Natural killer cell treated with Interleukin-12 subunit alpha and Interleukin-12 subunit beta and Interleukin-15 and Interleukin-18, amount 100 ng/mL, for 72 hours (primary cell): ENCODE data around the gene FBXO3. TPM values are rescaled to one million over a fixed set of nuclear protein-coding genes. Genes with fewer than 3 reads are reported as not detected.
"Not testable (repeated sequence)": the region's sequence is repeated elsewhere in the genome, so short reads cannot be mapped to it uniquely, and the experiment has no call there.

Source experiments
- ATAC-seq, 2 donors: fragments of 150-1000 bp; cut with Tn5 transposase in 1 of 2; sonication (Bioruptor Pico), chemical (Tn5 transposase) in 1 of 2; 2 replicates each; pipeline ENCODE4 v1.10.0; 2021
- DNase-seq: peaks from one replicate; pipeline ENCODE4 v3.0.0; 2022; ENCODE audit warnings: low spot score
- H3K27ac Mint-ChIP-seq, 2 donors: 1 replicate in 1 of 2; 2 replicates in 1 of 2; pipeline ENCODE4 v1.8.0; 2022; ENCODE audit warnings: mixed read lengths in 2 of 2, mild to moderate bottlenecking in 1 of 2, moderate library complexity in 1 of 2
- H3K27me3 Mint-ChIP-seq, 2 donors: 1 replicate in 1 of 2; 2 replicates in 1 of 2; pipeline ENCODE4 v1.8.0; 2022; ENCODE audit warnings: mixed read lengths in 2 of 2
- H3K36me3 Mint-ChIP-seq: one replicate; pipeline ENCODE4 v1.8.0; 2022; ENCODE audit warnings: mixed read lengths
- H3K4me1 Mint-ChIP-seq, 2 donors: 1 replicate in 1 of 2; 2 replicates in 1 of 2; pipeline ENCODE4 v1.8.0; 2022; ENCODE audit warnings: low read depth in 2 of 2, mixed read lengths in 2 of 2, mild to moderate bottlenecking in 1 of 2
- H3K4me3 Mint-ChIP-seq: one replicate; pipeline ENCODE4 v1.8.0; 2022; ENCODE audit warnings: mixed read lengths
- H3K9me3 Mint-ChIP-seq: 2 replicates; pipeline ENCODE4 v1.8.0; 2022; ENCODE audit warnings: mixed read lengths
- total RNA-seq, 2 donors: library from RNA; stranded (reverse); gene quantifications; one replicate each; pipeline ENCODE4 v1.2.3, GENCODE V29; 2022

The FBXO3 gene
- total RNA-seq, result 10 to 100 TPM; 20.8 to 25.1 TPM

GRCh38 chr11:33773987-33774735 lies at the start of gene FBXO3:
Gene FBXO3 (minus strand): TSS chr11:33774520. CDS start chr11:33774497, 23 bp downstream.
- H3K27me3 Mint-ChIP-seq, result peaks cover 10 to 20% of the 10 kb centered on the region in 2 donors
- H3K27ac Mint-ChIP-seq, result peak within 1 kb of the TSS; percentile 71 to 87

DNA sequence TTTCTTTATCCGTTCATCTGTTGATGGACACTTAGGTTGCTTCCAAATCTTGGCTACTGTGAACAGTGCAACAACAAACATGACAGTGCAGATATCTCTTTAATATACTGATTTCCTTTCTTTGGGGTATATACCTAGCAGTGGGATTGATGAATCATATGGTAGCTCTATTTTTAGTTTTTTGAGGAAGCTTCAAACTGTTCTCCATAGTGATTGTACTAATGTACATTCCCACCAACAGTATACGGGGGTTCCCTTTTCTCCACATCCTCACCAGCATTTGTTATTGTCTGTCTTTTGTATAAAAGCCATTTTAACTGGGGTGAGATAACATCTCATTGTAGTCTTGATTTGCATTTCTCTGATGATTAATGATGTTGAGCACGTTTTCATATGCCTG lies 48.7 kb upstream of the FBXO3 start:
- H3K27ac Mint-ChIP-seq, H3K36me3 Mint-ChIP-seq, DNase-seq, H3K9me3 Mint-ChIP-seq, H3K4me1 Mint-ChIP-seq, H3K4me3 Mint-ChIP-seq, ATAC-seq: not testable (repeated sequence)
- peaks cover 24 to 31% of the 10 kb centered on the region in 2 donors for H3K27me3 Mint-ChIP-seq

More at GRCh38 chr11:33773987-33774735, at the start of gene FBXO3:
- peak; percentile 92 to 97 for ATAC-seq
- peak within 1 kb of the TSS; percentile 95 for H3K4me3 Mint-ChIP-seq
- peaks cover 34 to 46% of the 10 kb centered on the region in 2 donors for H3K4me1 Mint-ChIP-seq
- H3K9me3 Mint-ChIP-seq, result no peaks in the 10 kb centered on the region
- H3K36me3 Mint-ChIP-seq, result peaks cover 6% of the 10 kb centered on the region
- peak; percentile 87 for DNase-seq

DNA sequence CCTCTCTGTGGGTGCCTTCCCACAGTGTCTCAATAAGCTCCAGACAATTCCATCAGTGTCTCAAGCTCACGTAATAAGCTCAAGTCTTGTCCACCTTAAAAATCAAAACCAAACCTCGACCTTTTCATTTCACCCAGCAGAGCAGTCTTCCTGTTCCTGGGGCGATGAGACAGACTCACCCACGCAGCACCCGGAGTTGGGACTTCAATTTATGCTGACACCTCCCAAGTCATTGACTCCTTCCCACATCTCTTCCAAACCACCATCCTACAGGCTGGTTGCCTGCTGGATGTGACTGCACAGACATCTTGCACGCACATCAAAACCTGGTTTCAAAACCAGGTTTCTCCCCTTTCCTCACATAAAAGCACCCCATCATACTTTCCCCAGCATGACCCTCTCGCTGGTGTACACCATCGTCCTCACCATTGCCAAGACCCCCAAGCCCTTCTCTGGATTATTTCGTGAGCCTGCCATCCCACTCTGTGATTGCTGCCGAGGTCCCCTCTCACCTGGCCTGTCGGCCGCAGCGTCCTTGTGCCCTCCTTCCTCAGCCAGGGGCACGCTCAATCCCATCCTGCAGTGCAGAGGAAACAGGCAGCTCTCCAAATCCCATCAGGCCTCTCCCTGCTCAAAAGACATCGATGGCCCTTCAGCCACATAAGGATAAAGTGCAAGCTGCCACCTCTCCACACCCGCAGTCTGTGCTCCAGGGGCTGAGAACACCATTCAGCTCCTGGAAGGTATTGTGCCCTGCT lies 45.1 kb upstream of the FBXO3 start:
- DNase-seq, result no peak
- Mint-ChIP-seq H3K27me3 (peaks cover 15 to 25% of the 10 kb centered on the region in 2 donors), H3K27ac (no peak overlapping the region), H3K4me1 (no peaks in the 10 kb centered on the region), H3K36me3 (no peaks in the 10 kb centered on the region), H3K4me3 (no peak overlapping the region), H3K9me3 (no peaks in the 10 kb centered on the region)
- peak in 1 of 2 donors; percentile 7 for ATAC-seq

DNA sequence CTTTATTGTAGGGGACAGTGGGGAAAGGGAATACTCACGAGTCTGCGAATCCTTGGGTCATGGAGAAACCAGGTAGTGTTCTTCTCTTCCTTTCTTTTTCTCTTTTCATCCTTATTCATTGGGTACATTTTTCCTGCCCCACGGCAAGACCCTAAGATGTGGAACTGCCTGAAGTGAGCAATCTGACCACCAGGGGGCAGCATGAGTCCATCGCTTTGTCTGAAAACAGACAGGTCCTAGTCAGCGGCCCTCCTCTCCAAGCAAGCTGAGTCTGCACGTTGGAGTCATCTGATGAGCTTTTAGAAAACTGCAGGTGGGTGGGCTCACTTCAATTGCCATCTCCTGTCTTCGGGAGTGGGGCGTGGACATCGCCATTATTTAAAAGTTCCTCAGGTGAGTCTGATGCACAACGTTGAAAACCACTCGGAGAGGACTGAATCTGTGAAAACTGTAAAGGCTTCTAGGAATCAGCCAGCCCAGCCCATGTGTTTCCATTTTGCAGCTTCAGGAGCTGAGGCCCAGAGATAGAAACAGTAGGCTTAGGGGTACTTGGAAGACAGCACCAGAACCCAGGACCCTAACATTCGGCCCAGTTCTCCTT lies 34.0 kb upstream of the FBXO3 start:
- no peak overlapping the region for H3K27ac Mint-ChIP-seq

GRCh38 chr11:33804471-33804870 lies 30.2 kb upstream of the FBXO3 start:
- no peak for ATAC-seq
- no peak overlapping the region for H3K27ac Mint-ChIP-seq
- DNase-seq, result no peak
- H3K36me3 Mint-ChIP-seq, result no peaks in the 10 kb centered on the region
- H3K27me3 Mint-ChIP-seq, result peaks cover 45 to 58% of the 10 kb centered on the region in 2 donors
- no peak overlapping the region for H3K4me3 Mint-ChIP-seq
- no peaks in the 10 kb centered on the region for H3K9me3 Mint-ChIP-seq
- H3K4me1 Mint-ChIP-seq, result peaks cover 0 to 3% of the 10 kb centered on the region in 2 donors

More for the DNA sequence above, 34.0 kb upstream of the FBXO3 start:
- no peaks in the 10 kb centered on the region for H3K36me3 Mint-ChIP-seq
- H3K9me3 Mint-ChIP-seq, result no peaks in the 10 kb centered on the region
- H3K27me3 Mint-ChIP-seq, result peaks cover 31 to 38% of the 10 kb centered on the region in 2 donors
- peak; percentile 83 for DNase-seq
- peaks cover 0 to 3% of the 10 kb centered on the region in 2 donors for H3K4me1 Mint-ChIP-seq
- peak; percentile 78 to 85 for ATAC-seq
- H3K4me3 Mint-ChIP-seq, result no peak overlapping the region

- Mint-ChIP-seq H3K36me3 (no peaks in the 10 kb centered on the region), H3K27me3 (peaks cover 43 to 60% of the 10 kb centered on the region in 2 donors), H3K9me3 (no peaks in the 10 kb centered on the region), H3K4me3 (no peak overlapping the region), H3K27ac (no peak overlapping the region), H3K4me1 (peaks cover 0 to 3% of the 10 kb centered on the region in 2 donors)
- ATAC-seq, result peak; percentile 36 to 61
- no peak for DNase-seq
Measured at GRCh38 chr11:33802194-33802950, 28.1 kb upstream of the FBXO3 start.

DNA sequence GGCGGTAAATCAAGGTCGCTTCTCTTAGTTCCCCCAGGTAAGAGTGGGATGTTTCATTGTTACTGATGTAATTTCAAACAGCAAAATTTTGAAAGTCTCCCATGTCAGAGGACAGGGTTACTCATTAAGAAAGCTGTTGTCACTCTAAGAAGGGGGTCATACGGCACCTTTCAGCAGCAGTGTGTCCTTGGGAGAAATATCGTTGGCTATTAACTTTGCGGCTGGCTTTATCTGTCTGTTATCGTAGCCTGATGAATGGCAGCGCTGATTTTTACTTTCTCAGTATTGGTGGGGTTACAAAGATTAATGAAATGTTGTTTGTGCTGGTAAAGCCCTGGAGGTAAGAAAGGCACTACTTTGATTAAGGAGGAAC lies 27.5 kb upstream of the FBXO3 start:
- Mint-ChIP-seq H3K9me3 (no peaks in the 10 kb centered on the region), H3K36me3 (no peaks in the 10 kb centered on the region), H3K4me1 (peaks cover 0 to 3% of the 10 kb centered on the region in 2 donors), H3K4me3 (no peak overlapping the region), H3K27me3 (peaks cover 48 to 66% of the 10 kb centered on the region in 2 donors), H3K27ac (no peak overlapping the region)
- ATAC-seq (no peak), DNase-seq (no peak)

DNA sequence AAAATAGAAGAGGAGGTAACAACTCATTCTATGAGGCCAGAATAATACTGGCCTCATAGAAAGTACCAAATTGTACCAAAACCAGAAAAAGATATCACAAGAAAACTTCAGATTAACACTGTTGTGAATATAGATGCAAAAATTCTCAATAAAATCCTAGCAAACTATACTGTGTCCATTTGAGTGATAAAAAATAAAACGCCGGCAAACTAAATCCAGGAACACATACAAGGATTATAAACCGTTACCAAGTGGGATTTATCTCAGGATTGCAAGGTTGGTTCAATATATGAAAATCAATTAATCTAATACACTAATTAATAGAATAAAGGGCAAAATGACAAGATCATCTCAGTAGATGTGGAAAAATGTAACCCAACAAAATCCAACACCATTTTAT lies 23.6 kb upstream of the FBXO3 start:
- no peak for ATAC-seq
- Mint-ChIP-seq H3K4me1 (peaks cover 0 to 3% of the 10 kb centered on the region in 2 donors), H3K27me3 (peaks cover 50 to 68% of the 10 kb centered on the region in 2 donors), H3K27ac (no peak overlapping the region), H3K36me3 (no peaks in the 10 kb centered on the region), H3K9me3 (no peaks in the 10 kb centered on the region), H3K4me3 (no peak overlapping the region)
- no peak for DNase-seq

DNA sequence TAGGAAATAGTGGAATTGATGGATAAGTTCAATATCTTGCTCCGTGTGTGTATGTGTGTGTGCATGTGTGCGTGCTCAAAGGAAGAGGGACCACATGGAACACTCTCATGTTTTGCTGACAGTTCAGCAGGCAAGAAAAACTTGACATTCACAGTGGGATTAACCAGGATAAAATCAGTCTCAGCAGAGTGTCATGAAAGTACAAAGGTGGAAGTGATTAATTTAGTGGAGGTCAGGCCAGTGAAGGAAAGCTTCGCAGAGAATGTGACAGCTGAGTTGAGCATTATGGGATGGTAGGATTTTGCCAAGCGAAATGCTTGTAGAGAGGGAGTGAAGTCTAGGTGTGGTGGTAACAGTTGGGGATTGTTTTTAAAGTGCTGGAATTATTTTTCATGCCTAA lies 15.7 kb upstream of the FBXO3 start:
- ATAC-seq (no peak), DNase-seq (no peak)
- Mint-ChIP-seq H3K36me3 (no peaks in the 10 kb centered on the region), H3K27me3 (peaks cover 28 to 56% of the 10 kb centered on the region in 2 donors), H3K4me3 (no peak overlapping the region), H3K27ac (no peak overlapping the region), H3K4me1 (peaks cover 16 to 18% of the 10 kb centered on the region in 2 donors), H3K9me3 (no peaks in the 10 kb centered on the region)

GRCh38 chr11:33788095-33788494 lies 13.8 kb upstream of the FBXO3 start:
- H3K27me3 Mint-ChIP-seq, result peaks cover 28 to 62% of the 10 kb centered on the region in 2 donors
- not testable (repeated sequence) for DNase-seq, ATAC-seq, H3K36me3 Mint-ChIP-seq, H3K9me3 Mint-ChIP-seq
- peak overlapping the region; percentile 17 for H3K4me3 Mint-ChIP-seq
- H3K27ac Mint-ChIP-seq, result peak overlapping the region in 1 of 2 donors; percentile 23
- H3K4me1 Mint-ChIP-seq, result peaks cover 16 to 18% of the 10 kb centered on the region in 2 donors

GRCh38 chr11:33787076-33787475 lies 12.8 kb upstream of the FBXO3 start:
- Mint-ChIP-seq H3K27me3 (peaks cover 27 to 59% of the 10 kb centered on the region in 2 donors), H3K36me3 (no peaks in the 10 kb centered on the region), H3K9me3 (peaks cover 2% of the 10 kb centered on the region), H3K4me1 (peaks cover 16 to 18% of the 10 kb centered on the region in 2 donors), H3K4me3 (peak overlapping the region; percentile 56), H3K27ac (peak overlapping the region in 1 of 2 donors; percentile 23)
- no peak for DNase-seq
- ATAC-seq, result no peak

DNA sequence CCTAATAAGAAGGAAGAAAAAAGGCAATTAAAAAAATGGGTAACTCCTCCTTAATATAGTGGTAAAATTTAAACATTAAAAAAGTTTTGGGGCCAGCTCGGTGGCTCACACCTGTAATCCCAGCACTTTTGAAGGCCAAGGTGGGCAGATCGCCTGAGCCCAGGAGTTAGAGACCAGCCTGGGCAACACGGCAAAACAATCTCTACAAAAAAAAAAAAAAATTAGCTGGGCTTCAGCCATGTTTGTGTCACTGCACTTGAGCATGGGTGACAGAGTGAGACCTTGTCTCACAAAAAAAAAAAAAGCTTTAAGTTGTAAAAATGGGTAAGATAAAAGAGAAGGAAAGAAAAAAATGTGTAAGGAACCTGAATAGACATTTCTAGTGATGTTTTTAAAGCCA lies 11.3 kb upstream of the FBXO3 start:
- Mint-ChIP-seq H3K36me3 (no peaks in the 10 kb centered on the region), H3K4me3 (no peak overlapping the region), H3K9me3 (peaks cover 7% of the 10 kb centered on the region), H3K27me3 (peaks cover 28 to 62% of the 10 kb centered on the region in 2 donors), H3K4me1 (peaks cover 16 to 18% of the 10 kb centered on the region in 2 donors), H3K27ac (peak overlapping the region in 1 of 2 donors; percentile 68)
- ATAC-seq, result no peak
- no peak for DNase-seq

DNA sequence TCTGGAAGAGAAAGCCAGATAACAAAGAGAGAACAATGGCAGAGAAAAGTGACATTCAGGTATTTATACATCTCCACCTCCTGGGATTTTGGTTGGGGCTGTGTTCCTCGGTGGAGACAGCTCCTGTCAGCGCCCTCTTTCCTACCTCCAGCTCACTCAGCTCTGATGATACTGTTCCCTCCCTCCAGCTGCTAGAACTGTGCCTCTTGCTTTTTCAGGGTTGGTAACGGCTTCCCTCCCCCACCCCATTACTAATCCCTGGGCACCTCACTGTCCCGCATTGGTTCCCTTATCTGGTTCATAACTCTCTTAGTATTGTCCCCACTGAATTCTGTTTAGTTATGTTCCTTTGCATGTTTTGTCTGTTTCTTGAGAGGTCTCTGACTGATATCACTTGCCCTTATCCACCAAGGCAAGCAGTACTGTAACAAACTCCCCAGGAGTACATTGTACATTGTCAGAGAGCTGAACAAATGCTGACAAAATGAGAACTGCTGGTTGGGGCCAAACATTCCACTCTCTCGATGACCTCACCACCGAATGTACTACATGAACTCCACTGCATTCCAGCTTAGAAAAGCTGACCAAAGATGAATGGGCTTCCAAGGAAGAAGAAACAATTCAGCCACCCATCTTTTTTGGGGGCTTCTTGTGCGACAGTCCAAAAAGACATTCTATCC lies 5.7 kb upstream of the FBXO3 start:
- Mint-ChIP-seq H3K4me1 (peaks cover 8 to 11% of the 10 kb centered on the region in 2 donors), H3K9me3 (peaks cover 7% of the 10 kb centered on the region), H3K27ac (no peak overlapping the region), H3K36me3 (no peaks in the 10 kb centered on the region), H3K4me3 (no peak overlapping the region), H3K27me3 (peaks cover 34 to 59% of the 10 kb centered on the region in 2 donors)
- ATAC-seq (no peak), DNase-seq (no peak)
